ENCODE results near the gene TMEM191C. TPM values are rescaled to one million over a fixed set of nuclear protein-coding genes. Genes with fewer than 3 reads are reported as not detected.
"Not testable (repeated sequence)": the region's sequence is repeated elsewhere in the genome, so short reads cannot be mapped to it uniquely, and the experiment has no call there.

TMEM191C gene
- polyA plus RNA-seq, 3 donors, result 1.2 to 2.7 (median 1.4) TPM

DNA sequence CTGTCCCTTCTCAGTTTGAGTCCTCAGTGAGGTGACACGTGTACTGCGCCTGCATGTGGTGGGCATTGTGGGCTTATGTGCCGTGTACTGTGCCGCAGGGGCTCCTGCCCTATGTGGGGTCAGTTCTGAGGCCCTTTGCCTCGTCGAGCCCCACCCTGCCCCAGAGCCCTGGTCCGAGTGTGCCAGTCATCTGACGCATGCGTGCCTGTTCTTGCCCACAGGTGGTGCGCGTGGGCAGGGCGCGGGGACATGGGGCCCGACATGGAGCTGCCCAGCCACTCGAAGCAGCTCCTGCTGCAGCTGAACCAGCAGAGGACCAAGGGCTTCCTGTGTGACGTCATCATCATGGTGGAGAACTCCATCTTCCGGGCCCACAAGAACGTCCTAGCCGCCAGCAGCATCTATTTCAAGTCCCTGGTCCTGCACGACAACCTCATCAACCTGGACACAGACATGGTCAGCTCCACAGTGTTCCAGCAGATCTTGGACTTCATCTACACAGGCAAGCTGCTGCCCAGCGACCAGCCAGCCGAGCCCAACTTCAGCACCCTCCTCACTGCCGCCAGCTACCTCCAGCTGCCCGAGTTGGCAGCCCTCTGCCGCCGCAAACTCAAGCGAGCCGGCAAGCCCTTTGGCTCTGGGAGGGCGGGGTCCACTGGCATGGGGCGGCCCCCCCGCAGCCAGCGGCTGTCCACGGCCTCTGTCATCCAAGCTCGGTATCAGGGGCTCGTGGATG, 22.3 kb upstream of the TMEM191C start:
- no peak for DNase-seq (ENCODE audit: extremely low read depth in 1 of 11, low read depth in 9 of 11, low spot score in 4 of 11)

- no peak for DNase-seq (ENCODE audit: extremely low read depth in 1 of 11, low read depth in 9 of 11, low spot score in 4 of 11)
These were observed 21.6 kb upstream of the TMEM191C start for GRCh38 chr22:21445437-21446127.

DNA sequence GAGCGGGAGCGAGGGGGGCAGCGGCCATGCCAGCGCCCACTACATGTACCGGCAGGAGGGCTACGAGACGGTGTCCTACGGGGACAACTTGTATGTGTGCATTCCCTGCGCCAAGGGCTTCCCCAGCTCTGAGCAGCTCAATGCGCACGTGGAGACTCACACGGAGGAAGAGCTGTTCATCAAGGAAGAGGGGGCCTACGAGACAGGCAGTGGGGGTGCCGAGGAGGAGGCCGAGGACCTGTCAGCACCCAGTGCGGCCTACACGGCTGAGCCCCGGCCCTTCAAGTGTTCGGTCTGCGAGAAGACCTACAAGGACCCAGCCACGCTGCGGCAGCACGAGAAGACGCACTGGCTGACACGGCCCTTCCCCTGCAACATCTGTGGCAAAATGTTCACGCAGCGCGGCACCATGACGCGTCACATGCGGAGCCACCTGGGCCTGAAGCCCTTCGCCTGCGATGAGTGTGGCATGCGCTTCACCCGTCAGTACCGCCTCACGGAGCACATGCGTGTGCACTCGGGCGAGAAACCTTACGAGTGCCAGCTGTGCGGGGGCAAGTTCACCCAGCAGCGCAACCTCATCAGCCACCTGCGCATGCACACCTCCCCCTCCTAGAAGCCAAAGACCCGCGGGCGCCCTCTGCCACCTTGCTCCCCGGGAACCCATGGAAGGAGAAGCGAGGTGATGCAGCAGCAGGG, 20.9 kb upstream of the TMEM191C start:
- no peak for DNase-seq (ENCODE audit: extremely low read depth in 1 of 11, low read depth in 9 of 11, low spot score in 4 of 11)

- no peak for DNase-seq (ENCODE audit: extremely low read depth in 1 of 11, low read depth in 9 of 11, low spot score in 4 of 11)
These were observed 20.1 kb upstream of the TMEM191C start for GRCh38 chr22:21446827-21447690.

DNA sequence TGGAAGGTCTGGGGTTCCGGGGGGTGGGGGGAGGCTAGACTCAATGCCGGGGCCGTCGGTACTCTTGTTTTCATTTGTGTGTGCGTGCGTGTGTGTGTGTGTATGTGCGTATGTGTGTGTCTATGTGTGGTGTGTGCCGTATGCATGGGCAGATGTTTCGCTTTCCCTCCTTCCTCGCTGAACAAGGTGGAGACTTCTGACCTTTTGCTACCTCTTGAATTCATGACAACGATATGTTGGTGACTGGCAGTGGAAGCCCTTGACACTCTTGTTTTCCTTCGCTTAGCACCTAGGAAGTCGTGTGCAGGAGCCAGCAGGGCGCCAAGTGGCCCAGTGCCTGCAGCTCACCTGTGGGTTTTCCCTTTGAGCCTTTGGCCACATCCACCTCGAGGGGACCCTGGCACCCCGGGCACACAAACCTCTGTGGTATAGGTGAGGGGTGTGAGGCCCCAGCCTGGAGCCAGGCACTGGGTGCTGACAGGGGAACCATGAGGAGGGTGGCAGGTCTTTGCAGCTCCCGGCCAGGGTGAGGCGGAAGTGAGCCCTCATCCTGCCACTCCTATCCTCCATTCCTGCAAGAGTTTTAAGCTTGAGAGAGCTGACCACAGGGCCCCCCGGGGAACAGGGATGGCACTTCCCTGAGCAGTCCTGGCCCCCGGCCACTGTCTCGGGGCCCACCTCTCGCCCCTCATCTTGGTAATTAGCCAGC, 19.3 kb upstream of the TMEM191C start:
- DNase-seq (ENCODE audit: extremely low read depth in 1 of 11, low read depth in 9 of 11, low spot score in 4 of 11), result no peak

- DNase-seq (ENCODE audit: extremely low read depth in 1 of 11, low read depth in 9 of 11, low spot score in 4 of 11), result no peak
These were observed 18.4 kb upstream of the TMEM191C start for GRCh38 chr22:21448627-21449416.

GRCh38 chr22:21449531-21450319, 17.5 kb upstream of the TMEM191C start:
- no peak for DNase-seq (ENCODE audit: extremely low read depth in 1 of 11, low read depth in 9 of 11, low spot score in 4 of 11)

GRCh38 chr22:21450320-21450831, 16.8 kb upstream of the TMEM191C start:
- DNase-seq (ENCODE audit: extremely low read depth in 1 of 11, low read depth in 9 of 11, low spot score in 4 of 11), result no peak

DNA sequence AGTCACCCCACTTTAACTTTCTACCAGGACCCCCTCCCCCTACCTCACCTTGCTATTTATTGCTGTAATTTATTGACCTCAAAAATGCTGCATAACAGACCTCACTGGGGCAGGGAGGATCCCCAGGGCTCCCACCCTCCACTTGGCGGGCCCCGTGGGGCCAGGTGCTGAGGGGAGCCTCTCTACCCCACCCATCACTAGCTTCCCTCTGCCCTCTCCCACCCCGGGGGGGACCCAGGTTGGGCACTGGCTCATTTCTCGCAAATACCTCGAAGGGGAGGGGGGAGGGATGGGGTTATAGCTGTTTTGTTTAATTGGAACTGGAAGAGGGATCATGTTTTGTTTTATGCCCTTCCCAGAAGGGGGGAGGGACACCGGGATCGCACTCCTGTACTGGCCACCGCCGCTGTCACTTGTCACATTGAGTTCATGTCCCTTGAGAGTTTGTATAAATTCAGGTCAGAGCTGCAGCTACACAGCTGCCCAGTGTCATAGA, 16.3 kb upstream of the TMEM191C start:
- no peak for DNase-seq (ENCODE audit: extremely low read depth in 1 of 11, low read depth in 9 of 11, low spot score in 4 of 11)

DNA sequence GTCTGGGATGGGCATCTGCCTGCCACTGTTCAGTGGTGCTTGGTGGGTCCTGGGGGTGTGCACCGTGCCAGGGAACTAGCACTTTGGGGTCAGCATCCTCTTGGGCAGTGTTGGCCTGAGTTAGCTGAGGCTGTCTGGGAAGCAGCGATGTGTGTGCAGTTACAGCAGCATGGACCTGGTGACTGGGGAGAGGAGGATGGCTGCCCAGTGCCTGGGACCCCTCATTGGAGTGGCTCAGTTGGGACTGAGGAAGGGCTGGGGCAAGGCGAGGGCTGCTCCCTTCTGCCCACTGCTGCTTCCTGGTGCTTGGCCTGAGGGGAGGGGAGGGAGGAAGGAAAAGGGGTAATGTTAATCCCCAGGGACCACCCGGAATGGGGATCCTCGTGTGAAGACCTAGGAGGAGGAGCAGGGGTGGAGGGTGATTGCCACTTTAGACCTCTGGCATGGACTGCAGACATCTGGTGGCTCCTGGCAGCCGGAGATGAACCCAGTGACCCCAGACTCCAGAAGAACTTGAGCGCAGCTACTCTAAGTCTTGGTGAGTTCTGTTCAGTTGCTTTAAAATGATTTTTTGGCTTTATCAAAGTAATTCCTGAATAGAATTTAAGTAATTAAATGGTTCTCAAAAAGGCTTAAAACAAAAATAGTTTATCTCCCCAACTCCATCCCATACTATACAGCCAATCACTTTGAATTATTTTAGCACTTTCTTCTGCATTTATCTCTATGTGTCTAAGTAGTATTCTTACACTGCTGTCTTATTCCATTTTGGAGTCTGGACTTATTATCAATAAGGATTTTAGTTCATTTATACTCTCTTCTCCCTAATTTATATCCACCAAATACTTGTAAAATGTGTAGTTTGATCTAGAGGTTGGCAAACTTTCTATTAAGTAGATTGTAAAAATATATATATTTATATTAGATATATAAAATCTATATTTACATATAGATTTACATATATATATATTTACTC, 15.4 kb upstream of the TMEM191C start:
- DNase-seq (ENCODE audit: extremely low read depth in 1 of 11, low read depth in 9 of 11, low spot score in 4 of 11), result no peak

GRCh38 chr22:21452666-21453065, 14.5 kb upstream of the TMEM191C start:
- DNase-seq (ENCODE audit: extremely low read depth in 1 of 11, low read depth in 9 of 11, low spot score in 4 of 11), result not testable (repeated sequence)

DNA sequence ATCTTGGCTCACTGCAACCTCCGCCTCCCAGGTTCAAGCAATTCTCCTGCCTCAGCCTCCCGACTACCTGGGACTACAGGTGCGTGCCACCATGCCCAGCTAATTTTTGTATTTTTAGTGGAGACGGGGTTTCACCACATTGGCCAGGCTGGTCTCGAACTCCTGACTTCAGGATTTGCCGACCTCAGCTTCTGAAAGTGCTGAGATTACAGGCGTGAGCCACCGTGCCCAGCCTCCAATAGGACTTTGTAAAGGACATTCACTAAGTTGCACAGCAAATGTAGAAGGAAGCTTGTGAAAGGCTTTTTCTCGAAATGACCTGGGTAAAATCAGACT, 12.2 kb upstream of the TMEM191C start:
- not testable (repeated sequence) for DNase-seq (ENCODE audit: extremely low read depth in 1 of 11, low read depth in 9 of 11, low spot score in 4 of 11)

- no peak for DNase-seq (ENCODE audit: extremely low read depth in 1 of 11, low read depth in 9 of 11, low spot score in 4 of 11)
These were observed 11.7 kb upstream of the TMEM191C start for GRCh38 chr22:21455334-21456089.

GRCh38 chr22:21457023-21457787, 10.0 kb upstream of the TMEM191C start:
- no peak for DNase-seq (ENCODE audit: extremely low read depth in 1 of 11, low read depth in 9 of 11, low spot score in 4 of 11)

Measured in renal cortex interstitium (tissue), 11 donors.